Sigmoid colon (tissue), 7 donors: Measurements from ENCODE around the gene MUSK. TPM values are rescaled to one million over a fixed set of nuclear protein-coding genes. Genes with fewer than 3 reads are reported as not detected.

ENCODE experiments used
- DNase-seq: peaks from one replicate; pipeline ENCODE4 v3.0.0-alpha.2; 2019
- H3K27ac ChIP-seq, 4 donors: fragments of 200-600 bp; sonication (generic); one replicate each; pipeline ENCODE4 v1.5.1; 2016 to 2019; ENCODE audit warnings: mild to moderate bottlenecking in 1 of 4
- H3K27me3 ChIP-seq, 3 donors: fragments of 200-600 bp; sonication (generic); one replicate each; pipeline ENCODE4 v1.5.1; 2019; ENCODE audit warnings: mild to moderate bottlenecking in 1 of 3
- H3K36me3 ChIP-seq, 4 donors: fragments of 200-600 bp; sonication (generic); one replicate each; pipeline ENCODE4 v1.5.1; 2016 to 2019
- H3K4me1 ChIP-seq, 4 donors: fragments of 200-600 bp; sonication (generic); one replicate each; pipeline ENCODE4 v1.5.1; 2017 to 2019
- H3K4me3 ChIP-seq, 4 donors: fragments of 200-600 bp; sonication (generic); one replicate each; pipeline ENCODE4 v1.5.1; 2017 to 2019; ENCODE audit warnings: mild to moderate bottlenecking in 2 of 4, moderate library complexity in 1 of 4
- H3K9me3 ChIP-seq, 4 donors: fragments of 200-600 bp in 3 of 4; sonication (generic) in 3 of 4; one replicate each; pipeline versions ENCODE4 v1.5.1 to v1.6.1; 2013 to 2019
- CTCF ChIP-seq, 4 experiments: fragments of 450-650 bp in 3 of 4; fragments of 200-600 bp in 1 of 4; IDR thresholded peaks; one replicate each; pipeline ENCODE4 v1.5.1; 2016 to 2019; ENCODE audit warnings: antibody characterized with exemption in 4 of 4, mild to moderate bottlenecking in 3 of 4, moderate library complexity in 2 of 4
- EP300 ChIP-seq, 4 donors: sonication (generic); formaldehyde crosslinking; IDR thresholded peaks; one replicate each; pipeline ENCODE4 v1.6.1; 2017; ENCODE audit warnings: antibody characterized with exemption in 4 of 4
- POLR2A ChIP-seq, 2 donors: fragments of 450-650 bp; IDR thresholded peaks; one replicate each; pipeline ENCODE4 v1.6.1; 2016; ENCODE audit warnings: antibody characterized with exemption in 2 of 2, mild to moderate bottlenecking in 2 of 2, moderate library complexity in 2 of 2
- POLR2AphosphoS5 ChIP-seq, 4 donors: sonication (generic); formaldehyde crosslinking; IDR thresholded peaks; one replicate each; pipeline ENCODE4 v1.6.1; 2017; ENCODE audit warnings: antibody characterized with exemption in 4 of 4
- WGBS, 2 donors: extraction: QIAGEN DNeasy Blood & Tissue Kit; methylation state at CpG; one replicate each; pipeline ENCODE4 v1.1.7; 2013; 5-methylcytosine and 5-hydroxymethylcytosine counted together
- intact Hi-C: fragments of 100-400 bp; cut with DNase I; formaldehyde crosslinking; loops from one replicate; pipeline ENCODE4 v1.15.1; 2023
- polyA plus RNA-seq, 3 donors: library from polyadenylated mRNA; stranded (reverse); fragments of 200-250 nt; gene quantifications; one replicate each; pipeline ENCODE4 v1.2.3, GENCODE V29; 2013
- total RNA-seq, 4 donors: library from RNA; depleted of rRNA; stranded (reverse); fragments of >200 nt; gene quantifications; one replicate each; pipeline ENCODE4 v1.1.0, GENCODE V29; 2016
- donor health status: healthy with polysubstance abuse.
- donor health status: Bipolar disorder and iron deficiency.
- donor health status: healthy.

The MUSK gene
- total and polyA plus RNA-seq, 7 donors: 0.46 to 9.7 (median 2.3) TPM

GRCh38 chr9:110738982-110739381 is 70.4 kb downstream of the MUSK start:
- intact Hi-C loops: no loop called here
- no peak for TF ChIP-seq POLR2A (IDR thresholded peaks at IDR 0.05)
- TF ChIP-seq EP300 (IDR thresholded peaks at IDR 0.05): no peak
- no peak for TF ChIP-seq POLR2AphosphoS5 (IDR thresholded peaks at IDR 0.05)
- no peak for TF ChIP-seq CTCF (IDR thresholded peaks at IDR 0.05)
- no peak overlapping the region for H3K27ac ChIP-seq

GRCh38 chr9:110742741-110743371 is 74.3 kb downstream of the MUSK start:
- H3K4me1 ChIP-seq: peaks cover 0 to 41% (median 31%) of the 10 kb centered on the region in 4 donors
- WGBS, 2 donors: 68 to 74% methylated on average over 8 of the region's 8 CpGs
- TF ChIP-seq POLR2AphosphoS5 (IDR thresholded peaks at IDR 0.05) (peak in 2 of 4 donors; percentile 42 to 45), EP300 (IDR thresholded peaks at IDR 0.05) (no peak), POLR2A (IDR thresholded peaks at IDR 0.05) (no peak), CTCF (IDR thresholded peaks at IDR 0.05) (no peak)
- H3K9me3 ChIP-seq: no peaks in the 10 kb centered on the region
- intact Hi-C loops: loop anchor here (10.0 kb wide), 1 partner anchor 292 kb away; the partner anchor contains the start of gene LPAR1
- no peaks in the 10 kb centered on the region for H3K27me3 ChIP-seq
- no peaks in the 10 kb centered on the region for H3K36me3 ChIP-seq
- no peak for DNase-seq
- H3K4me3 ChIP-seq: no peak overlapping the region
- peak overlapping the region; percentile 61 to 74 (median 70) for H3K27ac ChIP-seq

More at GRCh38 chr9:110738982-110739381, 70.4 kb downstream of the MUSK start:
- Histone ChIP-seq H3K9me3 (no peaks in the 10 kb centered on the region), H3K4me1 (peaks cover 0 to 21% (median 14%) of the 10 kb centered on the region in 4 donors), H3K36me3 (no peaks in the 10 kb centered on the region), H3K27me3 (no peaks in the 10 kb centered on the region), H3K4me3 (no peak overlapping the region)
- no peak for DNase-seq

GRCh38 chr9:110744715-110745384 is 76.3 kb downstream of the MUSK start:
- intact Hi-C loops: loop anchor here (10.0 kb wide), 1 partner anchor 290 kb away; the partner anchor contains the start of gene LPAR1
- peak overlapping the region; percentile 50 to 74 (median 70) for H3K27ac ChIP-seq
- 51 to 62% methylated on average over 4 of the region's 4 CpGs for WGBS, 2 donors
- H3K9me3 ChIP-seq: no peaks in the 10 kb centered on the region
- TF ChIP-seq EP300 (IDR thresholded peaks at IDR 0.05): no peak
- no peak for TF ChIP-seq POLR2A (IDR thresholded peaks at IDR 0.05)
- peak in 3 of 4 donors; percentile 30 to 66 (median 38) for TF ChIP-seq POLR2AphosphoS5 (IDR thresholded peaks at IDR 0.05)
- no peak for TF ChIP-seq CTCF (IDR thresholded peaks at IDR 0.05)
- H3K27me3 ChIP-seq: no peaks in the 10 kb centered on the region
- DNase-seq: peak; percentile 83
- H3K4me1 ChIP-seq: peaks cover 0 to 41% (median 31%) of the 10 kb centered on the region in 4 donors
- H3K36me3 ChIP-seq: no peaks in the 10 kb centered on the region
- no peak overlapping the region for H3K4me3 ChIP-seq

GRCh38 chr9:110745676-110746075 is 77.1 kb downstream of the MUSK start:
- WGBS, 2 donors: 20 to 60% methylated on average over 1 of the region's 1 CpG
- H3K4me3 ChIP-seq: no peak overlapping the region
- intact Hi-C loops: loop anchor here (10.0 kb wide), 1 partner anchor 289 kb away; the partner anchor contains the start of gene LPAR1

More at GRCh38 chr9:110745676-110746075, 77.1 kb downstream of the MUSK start:
- no peak for DNase-seq
- H3K9me3 ChIP-seq: no peaks in the 10 kb centered on the region
- no peak for TF ChIP-seq CTCF (IDR thresholded peaks at IDR 0.05)
- TF ChIP-seq EP300 (IDR thresholded peaks at IDR 0.05): no peak
- TF ChIP-seq POLR2AphosphoS5 (IDR thresholded peaks at IDR 0.05): no peak
- TF ChIP-seq POLR2A (IDR thresholded peaks at IDR 0.05): no peak
- peaks cover 0 to 41% (median 31%) of the 10 kb centered on the region in 4 donors for H3K4me1 ChIP-seq
- H3K27ac ChIP-seq: peak overlapping the region in 3 of 4 donors; percentile 70 to 74 (median 70)
- no peaks in the 10 kb centered on the region for H3K27me3 ChIP-seq
- H3K36me3 ChIP-seq: no peaks in the 10 kb centered on the region
